GM12891 (cell line): Measurements from ENCODE around the gene PRDX4.

Experiments used
- POLR2A ChIP-seq: IDR thresholded peaks from 2 replicates; pipeline ENCODE4 v1.6.1; 2011; ENCODE audit warnings: low read depth, low read length, control low read depth
- POLR2AphosphoS5 ChIP-seq: IDR thresholded peaks from 2 replicates; pipeline ENCODE4 v1.6.1; 2011; ENCODE audit warnings: low read depth, low read length, control low read depth
- TAF1 ChIP-seq: IDR thresholded peaks from 2 replicates; pipeline ENCODE4 v1.6.1; 2011; ENCODE audit warnings: low read depth, low read length, control low read depth

- no peak for TF ChIP-seq POLR2A
- no peak for TF ChIP-seq POLR2AphosphoS5
- TF ChIP-seq TAF1 = no peak
These were observed 65.4 kb downstream of the PRDX4 start for GRCh38 chrX:23732704-23733103.
